Body of pancreas (tissue), 4 donors: ENCODE measurements around the gene CPSF3. TPM values are rescaled to one million over a fixed set of nuclear protein-coding genes. Genes with fewer than 3 reads are reported as not detected.
"Not testable (repeated sequence)": the region's sequence is repeated elsewhere in the genome, so short reads cannot be mapped to it uniquely, and the experiment has no call there.

Experiments
- ATAC-seq: fragments of 150-250 bp; one replicate; pipeline ENCODE4 v1.9.1; 2016
- DNase-seq, 4 donors: peaks; one replicate each; pipeline ENCODE4 v3.0.0-alpha.2; 2019
- H3K27ac ChIP-seq, 4 donors: fragments of 200-600 bp; sonication (generic); 1 replicate in 3 of 4; 2 replicates in 1 of 4; pipeline versions ENCODE4 v1.5.1 to v1.6.1; 2016 to 2019; ENCODE audit warnings: mild to moderate bottlenecking in 1 of 4, mixed read lengths in 1 of 4, moderate library complexity in 1 of 4
- H3K27me3 ChIP-seq, 2 donors: fragments of 200-600 bp; sonication (generic); one replicate each; pipeline ENCODE4 v1.6.0; 2016; ENCODE audit warnings: mild to moderate bottlenecking in 1 of 2
- H3K36me3 ChIP-seq, 2 donors: fragments of 200-600 bp; sonication (generic); replicated peaks in 1 of 2; 2 replicates each; pipeline ENCODE4 v1.5.1; 2016; ENCODE audit warnings: low read depth in 2 of 2; ENCODE audit not compliant: insufficient read depth in 1 of 2
- H3K4me1 ChIP-seq: fragments of 200-600 bp; sonication (generic); one replicate; pipeline ENCODE4 v1.6.0; 2016
- H3K4me3 ChIP-seq, 2 donors: fragments of 200-600 bp; sonication (generic); 1 replicate in 1 of 2; 2 replicates in 1 of 2; pipeline ENCODE4 v1.5.1; 2016 to 2019
- H3K9me3 ChIP-seq, 3 donors: fragments of 200-600 bp; sonication (generic); 1 replicate in 2 of 3; 2 replicates in 1 of 3; pipeline ENCODE4 v1.5.1; 2016
- CTCF ChIP-seq, 7 experiments: fragments of 450-650 bp in 4 of 7; fragments of 200-600 bp in 3 of 7; sonication (generic) in 3 of 7; IDR thresholded peaks; one replicate each; pipeline ENCODE4 v1.5.1; 2016 to 2019; ENCODE audit warnings: antibody characterized with exemption in 7 of 7
- POLR2A ChIP-seq, 3 donors: fragments of 450-650 bp; IDR thresholded peaks; one replicate each; pipeline ENCODE4 v1.6.1; 2016; ENCODE audit warnings: antibody characterized with exemption in 3 of 3, mild to moderate bottlenecking in 2 of 3
- WGBS, 2 donors: methylation state at CpG; one replicate each; pipeline ENCODE4 v1.1.5; 2017; 5-methylcytosine and 5-hydroxymethylcytosine counted together
- intact Hi-C: fragments of 100-400 bp; cut with DNase I; formaldehyde crosslinking; loops from one replicate; pipeline ENCODE4 v1.15.1; 2023
- total RNA-seq, 2 donors: library from RNA; depleted of rRNA; stranded (reverse); fragments of >200 nt; gene quantifications; one replicate each; pipeline ENCODE4 v1.1.0, GENCODE V29; 2016

Gene CPSF3
- total RNA-seq, 2 donors from 2014 or later: 11.2 to 84.0 TPM

DNA sequence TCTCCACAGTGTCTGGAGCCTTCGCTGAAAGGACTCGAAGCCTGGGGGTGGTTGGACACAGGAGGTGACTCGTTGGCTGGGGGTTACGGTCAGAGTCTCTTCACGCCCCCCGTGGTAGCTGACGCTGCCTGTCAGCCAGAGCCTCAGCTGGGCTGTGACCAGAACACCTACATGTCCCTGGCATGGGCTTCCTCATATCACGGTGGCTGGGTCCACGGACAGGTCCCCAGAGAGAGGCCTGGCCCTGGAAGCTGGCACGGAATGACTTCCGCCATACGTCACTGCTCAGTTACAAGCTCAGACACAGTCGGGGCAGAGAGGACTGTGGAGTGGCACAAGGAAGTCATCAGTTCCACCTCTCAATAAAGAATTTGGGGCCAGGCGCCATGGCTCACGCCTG, 28.6 kb upstream of the CPSF3 start:
- no peak for DNase-seq
- no peak for ATAC-seq
- no peaks in the 10 kb centered on the region for H3K9me3 ChIP-seq
- intact Hi-C loops: no loop called here
- H3K4me3 ChIP-seq: no peak overlapping the region
- no peaks in the 10 kb centered on the region for H3K4me1 ChIP-seq
- no peak overlapping the region for H3K27ac ChIP-seq
- WGBS, 2 donors: 93 to 100% methylated on average over 5 to 15 of the region's 15 CpGs
- no peaks in the 10 kb centered on the region for H3K36me3 ChIP-seq
- no peaks in the 10 kb centered on the region for H3K27me3 ChIP-seq
- no peak for TF ChIP-seq CTCF (IDR thresholded peaks at IDR 0.05)
- TF ChIP-seq POLR2A (IDR thresholded peaks at IDR 0.05): no peak

- TF ChIP-seq POLR2A (IDR thresholded peaks at IDR 0.05): no peak
- TF ChIP-seq CTCF (IDR thresholded peaks at IDR 0.05): no peak
- 92 to 94% methylated on average over 14 of the region's 14 CpGs for WGBS, 2 donors
- no peak overlapping the region for H3K27ac ChIP-seq
- ATAC-seq (no peak), DNase-seq (no peak)
- no peak overlapping the region for H3K4me3 ChIP-seq
- no peaks in the 10 kb centered on the region for H3K4me1 ChIP-seq
- H3K27me3 ChIP-seq: no peaks in the 10 kb centered on the region
- H3K9me3 ChIP-seq: no peaks in the 10 kb centered on the region
- no peaks in the 10 kb centered on the region for H3K36me3 ChIP-seq
- intact Hi-C loops: no loop called here
These were observed 26.3 kb upstream of the CPSF3 start for GRCh38 chr2:9397201-9397600.

DNA sequence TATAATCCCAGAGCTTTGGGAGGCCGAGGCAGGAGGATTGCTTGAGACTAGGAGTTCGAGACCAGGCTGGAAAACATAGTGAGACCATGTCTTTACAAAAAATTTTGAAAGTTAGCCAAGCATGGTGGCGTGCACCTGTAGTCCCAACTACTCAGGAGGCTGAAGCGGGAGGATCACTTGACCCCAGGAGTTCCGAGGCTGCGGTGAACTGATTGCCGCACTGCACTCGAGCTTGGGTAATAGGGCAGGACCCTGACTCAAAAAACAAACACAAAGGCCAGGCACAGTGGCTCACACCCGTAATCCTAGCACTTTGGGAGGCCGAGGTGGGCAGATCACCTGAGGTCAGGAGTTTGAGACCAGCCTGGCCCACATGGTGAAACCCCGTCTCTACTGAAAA, 25.2 kb upstream of the CPSF3 start:
- H3K36me3 ChIP-seq, H3K27me3 ChIP-seq, ATAC-seq, H3K27ac ChIP-seq, H3K4me3 ChIP-seq, H3K9me3 ChIP-seq, DNase-seq, intact Hi-C loops, H3K4me1 ChIP-seq: not testable (repeated sequence)
- 95 to 99% methylated on average over 11 of the region's 11 CpGs for WGBS, 2 donors

GRCh38 chr2:9398881-9399780, 24.3 kb upstream of the CPSF3 start:
- ATAC-seq (peak; percentile 39), DNase-seq (peak in 1 of 4 donors; percentile 28)
- H3K27ac ChIP-seq: no peak overlapping the region
- no peaks in the 10 kb centered on the region for H3K4me1 ChIP-seq
- WGBS, 2 donors: 82 to 88% methylated on average over 14 to 20 of the region's 20 CpGs
- no peak for TF ChIP-seq CTCF (IDR thresholded peaks at IDR 0.05)
- TF ChIP-seq POLR2A (IDR thresholded peaks at IDR 0.05): no peak
- no peaks in the 10 kb centered on the region for H3K36me3 ChIP-seq
- H3K4me3 ChIP-seq: no peak overlapping the region
- intact Hi-C loops: no loop called here
- no peaks in the 10 kb centered on the region for H3K9me3 ChIP-seq
- no peaks in the 10 kb centered on the region for H3K27me3 ChIP-seq

GRCh38 chr2:9400268-9401058, 23.0 kb upstream of the CPSF3 start:
- ATAC-seq (no peak), DNase-seq (no peak)
- WGBS, 2 donors: 87 to 91% methylated on average over 7 to 10 of the region's 12 CpGs
- H3K36me3 ChIP-seq: peaks cover 0 to 1% of the 10 kb centered on the region in 2 donors
- H3K9me3 ChIP-seq: no peaks in the 10 kb centered on the region
- H3K27me3 ChIP-seq: no peaks in the 10 kb centered on the region
- no peak for TF ChIP-seq POLR2A (IDR thresholded peaks at IDR 0.05)
- no peak for TF ChIP-seq CTCF (IDR thresholded peaks at IDR 0.05)
- H3K27ac ChIP-seq: no peak overlapping the region
- H3K4me1 ChIP-seq: no peaks in the 10 kb centered on the region
- H3K4me3 ChIP-seq: no peak overlapping the region
- intact Hi-C loops: no loop called here
